Measurements from ENCODE around the gene ANO4.
"Not testable (repeated sequence)": the region's sequence is repeated elsewhere in the genome, so short reads cannot be mapped to it uniquely, and the experiment has no call there.

Gene ANO4

GRCh38 chr12:100877776-100878175 is 83.2 kb downstream of the ANO4 start:
- DNase-seq, result no peak

- DNase-seq, result no peak
Observed at GRCh38 chr12:100895192-100895591, 100.6 kb downstream of the ANO4 start.

DNA sequence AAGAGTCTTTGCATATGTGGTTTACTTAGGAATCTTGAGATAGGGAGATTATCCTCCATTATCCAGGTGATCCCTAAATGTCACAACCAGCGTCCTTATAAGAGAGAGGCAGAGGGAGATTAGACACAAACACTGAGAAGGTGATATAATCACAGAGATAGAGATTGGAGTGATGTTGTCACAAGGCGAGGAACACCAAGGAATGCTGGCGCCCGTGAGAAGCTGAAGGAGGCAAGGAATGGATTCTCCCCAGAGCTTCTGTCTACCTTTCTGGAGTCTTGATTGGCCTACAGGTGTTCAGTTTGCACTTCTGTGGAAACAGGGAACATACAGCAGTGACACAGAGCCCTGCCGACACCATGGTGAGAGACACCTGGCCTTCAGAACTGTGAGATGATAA is 101.6 kb downstream of the ANO4 start:
- DNase-seq, result no peak

DNA sequence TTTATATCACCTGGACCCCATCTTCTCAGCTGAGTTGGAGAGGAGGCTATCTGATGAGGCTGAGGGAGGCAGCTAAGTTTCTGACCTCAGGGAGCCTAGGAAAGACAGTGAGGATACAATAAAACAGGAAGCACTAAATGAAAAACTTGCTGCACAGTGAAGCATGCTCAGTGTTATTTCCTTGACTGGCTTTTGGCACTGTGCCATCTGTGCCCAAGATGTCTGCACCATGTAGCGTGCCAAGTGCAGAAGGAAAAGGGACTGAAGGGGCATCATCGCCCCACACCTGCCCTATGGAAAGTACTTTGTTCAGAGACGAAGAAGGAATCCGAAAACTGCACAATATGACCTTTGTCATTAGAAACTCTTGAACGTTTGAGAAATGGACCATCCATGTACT is 102.7 kb downstream of the ANO4 start:
- peak; percentile 6 for DNase-seq

DNA sequence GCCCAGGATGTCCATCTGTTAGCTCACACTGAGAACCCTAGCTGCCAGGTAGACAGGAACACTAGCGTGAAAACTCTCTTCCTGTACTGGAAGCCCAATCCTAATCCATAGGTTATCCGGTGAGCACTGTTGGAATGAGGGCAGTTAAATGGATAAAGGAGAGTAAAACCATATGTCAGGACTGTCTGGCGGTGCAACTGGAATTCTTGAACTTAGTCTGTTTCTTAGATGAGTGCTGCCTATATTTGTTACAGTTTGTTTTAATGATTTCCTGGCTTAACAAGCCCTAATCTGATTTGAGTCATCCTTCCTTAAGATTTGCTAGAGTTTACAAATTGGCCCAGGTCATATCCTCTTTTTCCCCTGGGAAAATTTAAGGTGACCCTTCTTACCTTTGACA is 104.7 kb downstream of the ANO4 start:
- DNase-seq, result no peak

GRCh38 chr12:100900808-100901207 is 106.2 kb downstream of the ANO4 start:
- DNase-seq, result no peak

- no peak for DNase-seq
Observed at GRCh38 chr12:100901266-100901665, 106.7 kb downstream of the ANO4 start.

DNA sequence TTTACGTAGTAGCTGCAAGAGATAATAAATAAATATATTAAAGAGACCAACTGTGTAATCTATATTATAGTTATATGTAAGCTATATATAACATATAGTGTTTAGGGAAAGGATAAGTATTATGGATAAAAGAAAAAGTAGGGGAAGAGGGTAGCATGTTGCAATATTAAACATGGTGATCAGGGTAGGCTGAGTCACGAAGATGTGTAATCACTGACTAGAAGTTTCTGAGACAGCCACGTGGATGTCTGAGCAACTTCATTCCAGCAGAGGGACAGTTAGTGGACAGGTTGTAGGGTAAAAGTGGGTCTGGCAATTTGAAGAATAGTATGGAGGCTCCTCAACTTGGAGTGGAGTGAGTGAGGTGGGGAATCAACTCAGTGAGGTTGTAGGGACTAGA is 109.7 kb downstream of the ANO4 start:
- DNase-seq, result no peak

DNA sequence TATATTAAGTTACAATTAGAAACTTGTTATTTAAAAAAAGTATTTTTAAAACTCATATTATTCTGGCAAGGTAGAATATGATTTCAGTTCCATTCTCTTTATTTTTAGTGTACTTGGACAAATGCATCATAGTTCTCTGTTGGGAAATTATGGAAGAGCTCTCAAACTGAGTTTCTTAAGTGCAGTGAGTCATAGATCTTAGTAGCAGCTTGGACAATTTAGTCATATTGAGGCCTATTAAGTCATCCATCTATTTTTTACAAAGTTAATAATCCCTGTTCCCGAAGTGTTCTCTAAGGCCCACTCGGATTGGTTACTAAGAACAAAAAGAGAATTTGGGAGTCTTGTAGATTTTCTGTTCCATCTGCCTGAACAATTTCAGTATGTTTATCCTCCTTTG is 113.9 kb downstream of the ANO4 start:
- DNase-seq, result no peak

GRCh38 chr12:100913872-100914592 is 119.5 kb downstream of the ANO4 start:
- no peak for DNase-seq

GRCh38 chr12:100919116-100919515 is 124.5 kb downstream of the ANO4 start:
- DNase-seq, result no peak

- DNase-seq, result no peak
Observed at GRCh38 chr12:100920493-100920892, 125.9 kb downstream of the ANO4 start.

- no peak for DNase-seq
Observed at GRCh38 chr12:100926669-100927248, 132.2 kb downstream of the ANO4 start.

DNA sequence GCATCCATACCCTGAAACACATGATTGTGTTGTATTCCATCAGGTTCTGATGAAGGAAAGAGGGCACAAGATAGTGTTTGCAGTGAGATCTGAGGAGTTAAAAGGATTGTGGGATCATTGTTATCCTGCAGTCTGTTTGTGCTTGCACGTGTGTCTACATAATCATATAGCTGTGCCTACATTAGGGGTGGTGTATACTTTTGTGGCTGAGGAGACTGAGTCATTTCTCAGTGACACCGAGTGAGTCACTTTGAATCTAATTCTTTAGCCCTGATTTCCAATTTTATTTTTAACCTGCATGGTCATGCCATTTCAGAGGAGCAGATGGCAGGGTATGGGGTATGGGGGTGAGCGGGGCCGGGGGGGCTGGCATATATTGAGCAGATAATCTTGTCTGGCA is 133.2 kb downstream of the ANO4 start:
- DNase-seq, result no peak

DNA sequence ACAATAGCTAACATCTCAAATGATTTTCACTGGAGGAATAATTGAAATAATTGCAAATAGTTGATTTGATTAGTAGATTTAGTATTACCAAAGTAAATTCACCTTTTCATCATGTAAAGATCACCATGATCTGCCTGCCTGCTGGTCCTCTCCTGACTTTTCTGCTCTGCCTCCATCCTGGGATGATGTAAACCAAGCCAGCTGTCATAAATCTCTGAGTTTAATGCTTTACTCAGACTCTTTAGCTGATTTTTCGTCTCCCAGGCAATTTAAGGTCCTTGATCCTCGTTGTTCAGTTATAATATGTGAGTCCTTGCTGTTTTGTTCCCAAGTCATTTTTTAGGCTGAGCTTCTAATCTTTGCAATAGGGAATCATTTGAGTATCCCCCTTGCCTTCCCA is 138.0 kb downstream of the ANO4 start:
- no peak for DNase-seq

- not testable (repeated sequence) for DNase-seq
Observed at GRCh38 chr12:100933531-100933930, 139.0 kb downstream of the ANO4 start.

- no peak for DNase-seq
Observed at GRCh38 chr12:100935929-100936328, 141.4 kb downstream of the ANO4 start.

DNA sequence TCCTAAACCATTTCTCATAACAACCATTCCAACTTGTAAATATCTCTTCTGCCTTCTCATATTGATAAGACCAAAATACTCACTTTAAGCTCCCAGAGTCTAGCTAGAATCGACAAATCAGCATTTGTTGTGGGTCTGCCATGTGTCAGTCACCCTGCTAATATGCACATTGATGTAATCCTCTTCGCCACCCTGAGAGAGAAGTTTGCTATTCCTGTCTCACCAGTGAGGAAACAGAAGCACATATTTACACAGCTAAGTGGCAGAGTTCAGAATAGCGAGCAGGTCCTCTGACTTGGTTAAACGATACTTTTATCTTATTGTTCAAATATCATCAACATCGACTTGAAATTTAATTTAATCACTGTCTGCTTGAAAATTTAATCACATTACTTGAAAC is 142.1 kb downstream of the ANO4 start:
- DNase-seq, result no peak

GRCh38 chr12:100940503-100940902 is 145.9 kb downstream of the ANO4 start:
- DNase-seq, result no peak

DNA sequence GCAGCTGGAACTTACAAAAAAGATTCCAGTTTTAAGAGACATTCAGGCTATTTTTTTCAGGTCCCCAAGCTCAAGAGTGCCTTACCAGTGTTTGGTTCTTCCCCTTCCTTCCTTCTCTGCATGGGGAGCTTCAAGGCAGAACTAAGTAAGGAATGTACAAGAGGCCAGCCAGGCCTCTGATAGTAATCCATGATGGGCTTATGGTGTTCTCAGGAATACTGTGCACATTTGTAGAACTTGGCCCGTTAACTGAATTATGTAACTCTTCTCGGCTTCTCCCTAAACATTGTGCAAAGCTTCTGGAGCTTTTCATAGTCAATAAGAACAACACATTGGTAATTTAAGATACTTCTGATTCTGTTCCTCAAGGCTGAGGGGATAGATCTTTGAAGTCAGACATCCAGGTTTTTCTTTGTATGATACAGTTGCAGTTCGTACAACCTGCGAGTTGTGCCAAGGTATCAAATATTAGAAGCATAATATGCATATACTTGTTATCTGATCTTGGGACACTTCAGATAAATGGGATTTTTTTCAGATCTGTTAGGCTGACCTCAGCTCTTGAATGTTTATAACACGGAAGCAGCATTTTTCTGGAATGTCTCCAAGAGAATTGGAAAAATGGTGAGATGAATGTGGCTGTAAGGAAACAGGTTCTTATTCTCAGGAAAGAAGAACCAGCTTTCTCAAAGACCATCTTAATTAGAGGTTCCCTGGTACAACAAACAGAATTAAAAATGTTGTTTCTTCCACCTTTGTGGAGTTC is 148.6 kb downstream of the ANO4 start:
- DNase-seq, result no peak

- no peak for DNase-seq
Observed at GRCh38 chr12:100951756-100952155, 157.2 kb downstream of the ANO4 start.

- DNase-seq, result no peak
Observed at GRCh38 chr12:100953217-100953616, 158.6 kb downstream of the ANO4 start.

GRCh38 chr12:100953677-100954076 is 159.1 kb downstream of the ANO4 start:
- no peak for DNase-seq

GRCh38 chr12:100954118-100954517 is 159.5 kb downstream of the ANO4 start:
- no peak for DNase-seq
